ENCODE results near the gene POLR2E. TPM values are rescaled to one million over a fixed set of nuclear protein-coding genes. Genes with fewer than 3 reads are reported as not detected.

POLR2E gene
- polyA plus RNA-seq, 4 donors, result 139 to 183 (median 154) TPM

DNA sequence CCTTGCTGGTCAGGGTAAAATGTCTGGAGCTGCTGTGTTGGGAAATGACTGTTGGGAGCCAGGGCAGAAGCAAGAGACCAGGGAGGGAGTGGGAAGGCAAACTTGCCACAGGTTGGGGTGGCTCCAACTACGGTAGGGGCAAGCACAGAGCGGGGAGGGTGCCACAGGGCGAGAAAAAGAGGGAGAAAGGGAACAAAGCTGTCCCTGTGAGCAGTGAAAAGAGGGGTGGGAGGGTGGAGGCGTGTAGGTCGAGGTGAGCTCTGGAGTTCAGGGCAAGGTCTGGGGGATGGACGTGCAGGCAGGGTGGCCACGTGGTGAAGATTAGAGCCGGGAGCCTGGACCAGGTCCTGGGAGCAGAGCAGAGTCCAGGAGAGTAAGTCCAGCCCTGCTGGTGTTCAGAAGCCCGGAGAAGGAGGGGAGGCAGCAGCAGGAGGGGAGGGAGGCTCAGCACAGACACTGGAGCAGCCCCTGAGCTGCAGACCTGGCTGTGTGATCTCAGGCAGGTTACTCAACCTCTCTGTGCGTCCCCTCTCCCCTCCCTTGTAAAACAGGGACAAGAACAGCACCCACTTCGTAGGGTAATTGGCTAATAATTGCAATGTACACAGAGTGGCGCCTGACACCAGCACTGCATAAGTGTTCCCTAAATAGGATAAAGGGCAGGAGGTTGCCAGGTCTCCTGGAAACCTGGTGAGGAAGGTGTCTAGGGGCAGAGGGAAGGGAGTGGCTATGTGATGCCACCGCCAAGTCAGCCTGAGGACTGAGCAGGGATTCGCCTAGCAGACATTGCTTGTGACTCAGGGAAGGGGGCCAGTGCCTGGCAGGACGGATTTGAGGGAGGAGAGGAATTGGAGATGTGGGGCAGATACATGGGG is 3.2 kb upstream of the POLR2E start:
- no peak for DNase-seq (ENCODE audit: low read depth in 4 of 4, low spot score in 2 of 4)

DNA sequence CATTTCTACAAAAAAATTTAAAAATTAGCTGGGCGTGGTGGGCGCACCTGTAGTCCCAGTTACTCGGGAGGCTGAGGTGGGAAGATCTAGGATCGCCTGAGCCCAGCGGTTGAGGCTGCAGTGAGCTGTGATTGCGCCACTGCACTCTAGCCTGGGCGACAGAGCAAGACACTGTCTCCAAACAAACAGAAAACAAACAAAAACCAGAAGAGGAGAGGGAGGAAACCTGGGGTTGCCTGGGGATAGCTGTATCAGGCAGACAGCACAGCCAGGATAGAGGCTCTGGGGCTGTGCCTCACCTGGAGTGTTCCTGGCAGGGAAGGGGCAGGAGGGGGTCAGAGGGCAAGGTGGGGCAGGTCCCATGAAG is 2.6 kb upstream of the POLR2E start:
- no peak for DNase-seq (ENCODE audit: low read depth in 4 of 4, low spot score in 2 of 4)

DNA sequence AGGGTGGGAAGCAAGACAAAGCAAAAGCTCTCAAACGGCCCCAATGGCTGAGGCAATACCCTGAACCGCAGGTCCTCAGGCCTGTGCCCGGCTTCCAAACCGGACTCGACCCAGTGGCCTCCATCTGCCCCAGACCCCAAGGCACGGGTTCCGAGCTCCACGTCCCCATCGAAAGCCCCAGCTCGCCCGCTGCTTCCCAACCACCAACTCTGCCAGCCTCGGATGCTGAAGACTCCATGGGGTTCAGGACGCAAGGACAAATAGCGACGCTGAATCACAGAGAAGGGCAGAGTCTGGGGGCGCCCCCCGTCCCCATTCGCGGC is 559 bp downstream of the POLR2E start:
- no peak for DNase-seq (ENCODE audit: low read depth in 4 of 4, low spot score in 2 of 4)

DNA sequence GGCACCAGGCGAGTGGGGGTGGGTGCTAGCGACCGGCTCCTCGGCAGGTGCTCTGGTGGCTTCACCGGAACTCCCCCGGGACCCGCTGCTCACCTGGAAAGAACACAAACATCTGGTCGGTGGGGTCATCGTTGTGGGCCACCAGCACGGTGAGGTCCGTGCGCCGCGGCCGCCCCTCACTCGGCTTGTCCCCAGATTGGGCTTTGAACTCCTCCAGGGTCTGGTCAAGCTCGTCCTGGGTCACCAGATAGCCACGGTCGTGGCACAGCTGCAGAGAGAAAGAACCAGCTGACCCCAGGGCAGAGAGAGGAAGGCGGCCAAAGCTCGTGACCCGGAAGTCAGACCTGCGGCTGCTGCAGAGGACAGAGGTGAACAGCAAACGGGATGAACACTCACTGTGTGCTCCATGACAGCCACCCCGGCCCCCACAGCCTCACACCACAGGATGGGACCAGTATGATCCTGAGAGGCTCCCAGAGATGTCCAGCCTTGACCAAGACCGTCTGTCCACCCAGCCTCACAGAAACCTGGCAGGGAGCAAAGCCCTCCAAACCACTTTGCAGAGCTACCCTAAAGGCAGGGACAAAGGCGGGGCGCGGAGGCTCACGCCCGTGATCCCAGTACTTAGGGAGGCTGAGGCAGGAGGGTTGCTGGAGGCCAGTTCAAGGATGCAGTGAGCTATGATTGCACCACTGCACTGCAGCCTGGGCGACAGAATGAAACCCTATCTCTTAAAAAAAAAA is 1.2 kb downstream of the POLR2E start:
- no peak for DNase-seq (ENCODE audit: low read depth in 4 of 4, low spot score in 2 of 4)

DNA sequence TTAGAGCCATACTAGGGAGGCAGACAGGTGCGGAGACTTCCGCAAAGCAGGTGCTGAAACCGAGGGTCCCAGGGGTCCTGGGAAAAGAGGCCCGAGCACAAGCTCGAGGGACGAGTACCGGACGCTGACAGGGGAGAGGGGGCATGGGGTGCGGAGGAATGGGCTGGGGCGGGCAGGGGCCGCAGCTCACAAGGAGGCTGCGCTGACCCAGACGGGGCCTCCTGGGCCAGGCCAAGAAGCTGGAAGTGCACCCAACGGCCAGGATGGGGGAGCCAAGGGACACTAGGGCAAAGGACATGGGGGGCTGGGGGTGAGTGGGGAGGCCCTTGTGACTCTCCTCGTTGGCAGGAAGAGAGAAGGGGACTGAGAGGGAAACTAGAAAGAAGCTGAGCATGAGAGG is 1.8 kb downstream of the POLR2E start:
- no peak for DNase-seq (ENCODE audit: low read depth in 4 of 4, low spot score in 2 of 4)

DNA sequence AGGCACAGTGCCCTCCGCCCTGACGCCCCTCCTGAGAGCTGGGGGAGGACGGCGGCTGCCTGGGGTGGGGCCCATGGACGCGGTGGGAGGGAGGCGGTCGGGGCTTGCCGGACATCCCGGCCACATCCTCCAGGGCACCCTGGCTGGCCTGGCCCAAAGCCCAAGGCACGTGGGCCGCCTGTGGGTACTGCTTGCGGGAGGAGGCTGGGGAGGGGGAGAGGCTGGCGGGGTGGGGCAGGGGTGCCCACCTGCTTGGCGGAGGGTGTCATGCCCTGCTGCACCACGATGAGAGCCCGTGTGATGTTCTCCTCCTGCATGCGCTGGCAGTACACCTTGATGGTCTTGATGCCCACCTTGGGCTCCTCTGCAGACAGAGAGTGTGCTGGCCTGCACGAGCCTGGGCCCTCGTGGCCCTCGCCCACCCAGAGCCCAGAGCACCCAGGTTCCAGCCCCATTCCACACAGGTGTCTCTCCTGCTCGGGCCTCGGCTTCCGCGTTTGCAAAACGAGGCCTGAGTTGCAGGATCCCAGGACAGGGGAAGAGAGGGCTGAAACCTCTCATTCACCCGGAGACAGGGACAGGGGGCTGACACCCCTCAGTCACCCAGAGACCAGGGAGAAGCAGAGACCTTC is 3.5 kb downstream of the POLR2E start:
- DNase-seq (ENCODE audit: low read depth in 4 of 4, low spot score in 2 of 4), result no peak

DNA sequence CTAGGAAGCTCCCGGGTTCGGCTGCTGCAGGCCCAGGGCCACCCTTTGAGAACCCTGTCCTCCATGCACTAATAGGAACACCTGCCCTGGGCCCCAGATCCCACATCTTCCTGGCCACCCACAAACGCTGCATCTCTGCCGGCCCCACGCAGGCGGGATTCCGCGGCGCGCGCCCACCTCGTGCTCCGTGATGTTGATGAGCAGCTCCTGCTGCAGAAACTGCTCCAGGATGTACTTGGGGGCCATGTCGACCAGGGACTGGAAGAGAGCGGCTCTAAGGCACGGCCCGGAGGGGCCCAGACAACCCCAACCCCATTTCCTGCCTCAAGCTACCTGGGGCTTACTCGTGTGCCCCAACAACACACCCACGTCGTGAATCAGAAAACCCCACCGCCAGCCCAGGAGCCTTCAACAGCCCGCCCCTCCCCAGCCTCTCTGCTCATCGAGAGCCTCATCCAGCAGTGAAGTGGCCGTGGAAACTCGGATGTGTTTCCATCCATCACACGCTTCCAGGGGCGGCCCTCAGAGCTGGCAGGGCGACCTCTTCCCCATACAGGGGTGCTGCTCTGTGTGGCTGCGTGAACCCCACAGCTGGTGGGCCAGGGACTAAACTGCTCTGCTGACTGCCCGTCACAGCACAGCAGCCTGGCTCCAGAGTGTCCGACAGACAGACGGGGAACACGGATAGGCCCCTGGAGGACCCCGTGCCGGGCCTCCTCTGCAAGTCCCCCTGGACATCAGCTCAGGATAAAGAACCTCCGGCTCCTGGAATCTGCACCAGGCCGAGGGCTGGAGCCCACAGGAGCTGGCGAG is 4.2 kb downstream of the POLR2E start:
- no peak for DNase-seq (ENCODE audit: low read depth in 4 of 4, low spot score in 2 of 4)

DNA sequence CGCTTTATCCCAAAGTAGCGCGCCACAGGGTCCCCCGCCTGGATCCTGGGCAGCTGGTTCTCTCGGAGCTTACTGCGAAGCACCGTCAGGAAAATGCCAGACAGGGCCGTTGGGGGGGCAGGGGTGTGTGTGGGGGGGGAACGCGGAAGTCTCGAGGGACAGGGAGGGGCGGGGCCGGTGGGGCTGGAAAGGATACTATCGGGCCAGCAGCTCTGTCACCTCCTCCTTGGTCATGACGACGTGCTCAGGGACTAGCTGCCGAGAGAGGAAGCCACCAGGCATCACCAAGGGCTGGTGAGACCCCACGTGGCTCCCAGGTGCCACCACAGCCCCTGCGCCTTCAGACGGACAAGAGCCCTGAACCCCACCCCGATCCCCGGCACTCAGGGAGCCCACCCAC is 5.3 kb downstream of the POLR2E start:
- DNase-seq (ENCODE audit: low read depth in 4 of 4, low spot score in 2 of 4), result no peak

DNA sequence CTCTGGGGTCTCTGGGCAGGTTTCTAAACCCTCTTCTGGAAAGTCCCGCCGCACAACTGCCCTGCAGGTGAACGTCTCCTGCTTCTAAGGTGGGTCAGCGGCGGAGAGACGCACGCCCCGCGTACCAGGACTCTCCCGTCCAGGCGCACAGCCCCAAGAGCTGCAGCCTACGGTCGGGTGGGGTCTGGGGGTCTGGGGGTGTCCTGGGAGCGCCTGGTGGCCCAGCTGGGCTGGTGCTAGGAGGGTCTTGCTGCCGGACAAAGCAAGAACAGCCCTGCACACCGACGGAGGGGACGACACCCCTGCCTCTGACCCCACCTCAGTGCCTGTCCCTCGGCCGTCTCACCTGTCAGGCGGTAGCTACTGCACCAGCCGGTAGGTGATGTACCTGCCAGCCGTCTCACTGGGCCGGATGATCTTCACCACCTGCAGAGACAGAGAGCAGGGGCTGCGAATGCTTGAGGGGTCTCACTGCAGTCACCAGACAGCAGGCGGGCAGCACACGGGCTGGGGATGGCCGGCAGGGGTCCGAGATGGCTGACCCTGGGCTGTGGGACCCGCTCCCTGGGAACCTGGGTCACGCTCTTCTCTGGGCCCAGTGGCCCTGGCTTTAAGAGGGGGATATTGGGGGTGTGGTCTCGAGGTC is 5.9 kb downstream of the POLR2E start:
- DNase-seq (ENCODE audit: low read depth in 4 of 4, low spot score in 2 of 4), result no peak

DNA sequence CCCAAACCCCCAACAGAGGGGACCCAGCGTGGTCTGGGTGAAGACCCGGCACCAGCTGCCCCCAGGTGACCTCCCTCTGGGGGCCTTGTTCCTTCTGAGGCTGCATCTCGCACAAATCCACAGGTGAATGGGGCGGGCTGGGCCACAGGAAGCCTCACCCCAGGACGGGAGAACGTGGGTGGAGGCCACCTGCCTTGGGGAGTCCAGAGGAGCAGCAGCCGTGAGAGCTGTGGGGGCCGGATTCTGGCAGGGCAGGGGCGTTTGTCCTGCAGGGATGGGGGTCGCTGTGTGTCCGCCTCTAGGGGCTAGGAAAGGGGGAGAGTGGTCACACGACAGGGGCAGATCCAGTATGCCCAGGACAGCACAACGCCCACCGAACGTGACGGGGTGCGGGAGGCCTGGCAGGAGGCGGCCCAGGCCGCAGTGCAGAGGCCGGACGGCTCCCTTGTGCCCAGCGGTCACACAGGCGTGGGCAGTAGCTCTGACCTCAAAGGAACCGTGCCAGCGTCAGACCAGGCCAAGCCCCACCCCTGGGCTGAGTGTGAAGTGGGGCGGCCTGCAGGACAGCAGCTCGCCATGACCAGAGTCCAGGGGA is 6.7 kb downstream of the POLR2E start:
- no peak for DNase-seq (ENCODE audit: low read depth in 4 of 4, low spot score in 2 of 4)

DNA sequence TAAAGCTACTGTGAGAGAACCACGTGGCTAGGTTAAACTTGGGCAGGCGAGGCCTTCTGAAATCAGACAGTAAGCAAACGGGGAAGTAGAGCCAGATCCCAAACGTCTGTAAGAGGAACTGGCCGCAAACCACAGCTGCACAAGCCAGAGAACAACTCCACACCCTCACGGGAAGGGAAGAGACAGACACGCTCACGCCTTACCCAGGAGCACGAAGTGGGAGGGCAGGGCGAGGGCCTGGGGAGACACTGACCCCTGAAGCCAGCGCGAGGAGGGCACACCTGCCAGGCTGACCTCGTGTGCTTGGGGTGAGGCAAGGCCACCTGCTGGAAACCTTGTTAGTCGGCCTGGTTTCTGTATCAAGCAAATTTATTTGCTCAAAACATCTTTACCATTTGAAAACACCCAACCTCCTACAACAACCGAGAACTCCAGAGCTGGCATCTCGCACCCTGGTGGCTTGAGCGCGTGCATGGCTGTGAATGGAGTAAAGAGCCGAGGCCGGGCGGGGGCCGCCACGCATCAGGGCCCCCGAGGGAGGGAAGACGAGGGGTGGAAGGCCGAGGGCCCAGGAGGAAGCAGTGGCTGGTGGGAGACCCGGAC is 7.3 kb downstream of the POLR2E start:
- no peak for DNase-seq (ENCODE audit: low read depth in 4 of 4, low spot score in 2 of 4)

DNA sequence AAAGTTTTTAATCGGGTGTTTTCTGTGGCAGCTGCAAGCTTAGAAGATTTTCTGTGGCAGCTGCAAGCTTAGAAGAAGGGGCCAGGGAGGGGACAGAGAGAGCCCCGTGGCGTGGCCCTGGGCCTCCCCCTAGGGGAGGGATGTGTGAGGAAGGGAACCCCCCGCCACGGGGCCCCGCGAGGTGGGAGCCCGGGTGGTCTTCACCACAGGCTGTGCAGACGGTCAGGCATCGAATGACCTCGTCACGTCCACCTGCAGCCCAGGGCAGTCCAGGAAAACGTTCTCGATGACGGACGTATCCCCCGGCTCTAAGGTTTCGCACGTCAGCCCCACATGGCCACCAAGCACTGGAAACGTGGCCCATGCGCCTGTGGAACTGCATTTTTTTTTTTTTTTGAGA is 8.6 kb downstream of the POLR2E start:
- DNase-seq (ENCODE audit: low read depth in 4 of 4, low spot score in 2 of 4), result no peak

DNA sequence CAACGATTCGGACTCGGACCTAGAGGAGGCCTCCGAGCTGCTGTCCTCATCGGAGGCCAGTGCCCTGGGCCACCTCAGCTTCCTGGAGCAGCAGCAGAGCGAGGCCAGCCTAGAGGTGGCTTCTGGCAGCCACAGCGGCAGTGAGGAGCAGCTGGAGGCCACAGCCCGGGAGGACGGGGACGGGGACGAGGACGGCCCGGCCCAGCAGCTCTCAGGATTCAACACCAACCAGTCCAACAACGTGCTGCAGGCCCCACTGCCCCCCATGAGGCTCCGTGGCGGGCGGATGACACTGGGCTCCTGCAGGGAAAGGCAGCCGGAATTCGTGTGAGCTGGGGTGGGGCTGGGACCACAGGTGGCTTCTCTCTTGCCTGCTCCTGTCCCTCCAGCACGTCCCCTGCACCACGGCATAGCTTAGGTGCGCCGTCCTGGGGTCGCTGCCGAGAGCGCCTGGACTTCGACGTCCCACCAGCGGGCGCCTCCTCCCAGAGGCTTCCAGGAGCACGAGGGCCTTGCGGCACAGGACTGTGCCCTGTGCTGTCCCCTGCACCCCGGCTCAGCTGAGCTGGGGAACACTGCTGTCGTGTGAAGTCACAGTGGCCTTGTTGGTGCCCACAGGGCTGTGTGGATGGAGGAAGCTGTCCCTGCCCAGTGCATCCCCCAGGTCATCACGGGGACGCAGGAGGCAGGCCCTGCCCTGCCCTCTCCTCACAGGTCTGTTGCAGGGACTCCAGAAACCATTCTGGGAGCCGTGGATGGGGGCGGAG is 9.3 kb downstream of the POLR2E start:
- no peak for DNase-seq (ENCODE audit: low read depth in 4 of 4, low spot score in 2 of 4)

DNA sequence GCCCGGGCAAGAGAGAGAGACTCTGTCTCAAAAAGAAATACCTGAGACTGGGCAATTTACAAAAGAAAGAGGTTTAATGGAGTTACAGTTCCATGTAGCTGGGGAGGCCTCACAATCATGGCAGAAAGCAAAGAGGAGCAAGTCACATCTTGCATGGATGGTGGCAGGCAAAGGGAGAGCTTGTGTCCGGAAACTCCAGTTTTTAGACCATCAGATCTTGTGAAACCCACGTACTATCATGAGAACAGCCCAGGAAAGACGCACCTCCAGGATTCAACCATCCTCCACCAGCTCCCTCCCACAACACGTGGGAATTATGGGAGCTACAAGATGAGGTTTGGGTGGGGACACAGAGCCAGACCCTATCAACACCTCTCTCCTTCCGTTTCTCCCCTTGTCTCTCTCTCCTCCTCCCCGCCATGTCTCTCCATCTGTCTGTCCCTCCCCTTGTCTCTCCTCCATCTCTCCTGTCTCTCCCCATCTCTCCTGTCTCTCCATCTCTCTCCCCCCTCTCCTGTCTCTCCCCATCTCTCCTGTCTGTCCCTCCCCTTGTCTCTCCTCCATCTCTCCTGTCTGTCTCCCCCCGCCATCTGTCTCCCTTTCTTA is 10.0 kb downstream of the POLR2E start:
- DNase-seq (ENCODE audit: low read depth in 4 of 4, low spot score in 2 of 4), result no peak

DNA sequence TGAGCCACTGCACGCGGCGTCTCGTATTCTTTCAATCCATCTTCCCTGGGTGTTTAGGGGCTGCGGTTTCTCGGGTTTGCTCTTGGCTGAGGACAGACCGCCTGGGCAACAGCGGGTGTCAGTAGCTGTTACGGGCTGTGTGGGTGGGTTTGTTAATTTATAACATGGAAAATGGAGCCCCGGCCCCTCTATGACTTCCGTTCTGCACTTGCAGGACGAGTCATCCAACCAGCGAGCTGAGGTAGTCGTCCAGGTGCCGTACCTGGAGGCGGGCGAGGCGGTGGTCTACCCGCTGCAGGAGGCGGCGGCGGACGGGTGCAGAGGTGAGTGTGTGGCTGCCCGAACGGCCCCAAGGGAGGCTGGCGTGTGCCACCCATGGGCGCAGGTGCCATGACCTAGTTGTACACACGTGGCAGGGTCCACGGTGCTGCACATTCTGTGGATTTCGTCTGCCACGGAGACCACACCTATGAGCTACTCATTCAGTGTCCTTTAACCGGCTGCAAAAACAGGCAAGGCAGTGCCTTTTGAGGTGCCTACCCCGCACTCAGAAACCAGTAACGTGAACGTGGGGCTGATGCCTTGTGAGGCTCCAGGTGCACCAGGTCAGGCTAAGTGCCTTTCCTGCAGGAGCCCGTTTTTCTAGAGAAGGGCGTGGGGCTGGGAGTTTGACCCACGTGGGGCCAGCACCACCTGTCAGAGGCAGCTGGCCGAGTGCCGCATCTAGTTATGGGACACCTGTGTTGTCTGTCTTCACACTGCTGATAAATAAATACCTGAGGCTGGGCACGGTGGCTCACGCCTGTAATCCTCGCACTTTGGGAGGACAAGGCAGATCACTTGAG is 10.9 kb downstream of the POLR2E start:
- no peak for DNase-seq (ENCODE audit: low read depth in 4 of 4, low spot score in 2 of 4)

DNA sequence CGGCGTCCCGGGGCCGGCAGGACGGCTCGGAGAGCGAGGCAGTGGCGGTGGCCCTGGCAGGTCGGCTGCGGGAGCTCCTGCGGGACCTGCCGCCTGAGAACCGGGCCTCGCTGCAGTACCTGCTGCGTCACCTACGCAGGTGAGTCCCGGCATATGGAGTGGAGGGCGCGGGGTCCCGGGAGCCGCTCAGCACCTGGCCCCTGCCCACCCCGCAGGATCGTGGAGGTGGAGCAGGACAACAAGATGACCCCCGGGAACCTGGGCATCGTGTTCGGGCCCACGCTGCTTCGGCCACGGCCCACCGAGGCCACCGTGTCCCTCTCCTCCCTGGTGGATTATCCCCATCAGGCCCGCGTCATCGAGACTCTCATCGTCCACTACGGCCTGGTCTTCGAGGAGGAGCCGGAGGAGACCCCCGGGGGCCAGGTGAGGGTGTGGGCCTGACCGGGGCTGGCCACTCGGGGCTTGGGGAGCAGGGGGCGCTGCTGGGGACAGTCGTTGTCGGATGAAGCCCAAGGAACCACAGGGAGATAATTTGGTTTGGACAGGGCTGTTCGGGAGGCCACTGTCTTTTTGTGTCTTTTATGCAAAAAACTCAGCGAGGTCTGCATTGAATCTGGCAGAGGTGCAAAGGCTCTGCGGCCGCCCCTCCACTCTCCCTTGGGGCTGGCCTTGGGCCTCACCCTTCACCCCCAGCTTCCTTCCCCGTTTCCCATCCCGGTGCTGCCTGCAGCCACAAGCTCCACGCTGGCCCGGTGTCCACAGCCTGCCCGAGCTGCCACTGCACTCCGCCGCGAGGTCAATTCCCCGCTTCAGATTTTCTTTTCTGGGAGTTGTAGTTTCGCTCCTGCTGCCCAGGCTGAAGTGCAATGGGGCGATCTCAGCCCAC is 12.0 kb downstream of the POLR2E start:
- no peak for DNase-seq (ENCODE audit: low read depth in 4 of 4, low spot score in 2 of 4)

All from left renal cortex interstitium (tissue), 4 donors.